ENCODE measurements around the gene SCGB3A2. TPM values are rescaled to one million over a fixed set of nuclear protein-coding genes. Genes with fewer than 3 reads are reported as not detected.

The SCGB3A2 gene
- total and polyA plus RNA-seq, 4 experiments from 2014 or later: not detected

DNA sequence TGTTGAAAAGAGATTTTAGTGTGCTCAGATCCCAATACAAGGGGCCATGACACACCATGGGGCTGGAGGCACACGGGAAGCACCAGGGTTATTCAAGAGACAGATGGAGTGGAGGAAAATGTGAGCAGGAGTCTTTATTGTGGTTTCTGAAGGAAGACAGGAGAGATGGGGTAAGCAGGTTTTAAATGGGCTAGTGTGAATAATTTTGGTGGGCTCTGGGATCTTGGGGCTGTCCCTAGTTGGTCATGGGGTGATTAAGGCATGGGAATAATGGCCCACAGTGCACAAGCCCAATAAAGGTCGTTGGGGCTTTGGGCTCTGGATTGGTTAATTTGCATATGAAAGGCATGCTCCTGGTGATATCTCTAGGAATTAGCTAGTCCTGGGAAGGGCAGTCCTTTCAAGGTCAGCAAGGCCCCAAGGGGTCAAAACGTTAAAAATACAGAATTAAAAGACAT lies 3.6 kb upstream of the SCGB3A2 start:
- H3K27me3 Mint-ChIP-seq: peaks cover 0 to 1% of the 10 kb centered on the region in 2 donors
- no peaks in the 10 kb centered on the region for H3K36me3 Mint-ChIP-seq
- CTCF ChIA-PET (ENCODE audit: partially characterized antibody): no interaction called here
- no peaks in the 10 kb centered on the region for H3K4me1 Mint-ChIP-seq
- no peak overlapping the region for H3K27ac Mint-ChIP-seq
- no peak overlapping the region for H3K4me3 Mint-ChIP-seq
- Histone ChIP-seq H3K36me3 (ENCODE audit: insufficient read depth, low read length) (no peaks in the 10 kb centered on the region), H3K27me3 (ENCODE audit: insufficient read depth, low read length) (no peaks in the 10 kb centered on the region), H3K4me1 (ENCODE audit: insufficient read depth, low read length) (no peaks in the 10 kb centered on the region), H3K9me3 (ENCODE audit: control insufficient read depth in 1 of 2, low read length in 2 of 2) (no peaks in the 10 kb centered on the region), H3K27ac (ENCODE audit: low read depth, low read length) (no peak overlapping the region), H3K4me3 (ENCODE audit: low read length in 2 of 2) (no peak overlapping the region)
- no peak for DNase-seq
- intact Hi-C loops (cut with micrococcal nuclease): no loop called here
- POLR2A ChIA-PET (ENCODE audit: partially characterized antibody): no interaction called here
- peaks cover 0 to 3% (median 0%) of the 10 kb centered on the region in 8 donors for H3K9me3 Mint-ChIP-seq

DNA sequence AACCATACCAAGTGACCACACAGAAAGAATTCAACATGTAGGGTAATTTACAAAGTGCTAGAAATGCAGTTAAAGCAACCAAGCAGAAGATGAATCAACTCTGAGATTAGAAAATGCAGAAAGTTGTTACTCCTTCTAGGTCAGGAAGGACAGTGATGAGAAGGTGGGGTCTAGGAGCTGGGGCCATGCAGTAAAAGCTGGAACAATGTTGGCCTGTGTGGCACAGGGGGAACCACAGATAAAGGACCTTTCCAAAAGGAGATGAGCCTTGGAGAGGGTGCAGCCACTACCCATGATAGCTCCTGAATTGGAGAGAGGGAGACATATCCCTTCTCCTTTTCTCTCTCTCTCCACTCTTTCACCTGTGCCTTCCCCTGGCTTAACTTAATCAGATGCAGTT lies 2.4 kb upstream of the SCGB3A2 start:
- ChIA-PET CTCF (ENCODE audit: partially characterized antibody) (no interaction called here), POLR2A (ENCODE audit: partially characterized antibody) (no interaction called here)
- Mint-ChIP-seq H3K27ac (no peak overlapping the region), H3K4me1 (no peaks in the 10 kb centered on the region), H3K9me3 (peaks cover 0 to 3% (median 0%) of the 10 kb centered on the region in 8 donors), H3K36me3 (no peaks in the 10 kb centered on the region), H3K27me3 (peaks cover 0 to 1% of the 10 kb centered on the region in 2 donors), H3K4me3 (no peak overlapping the region)
- Histone ChIP-seq H3K9me3 (ENCODE audit: control insufficient read depth in 1 of 2, low read length in 2 of 2) (no peaks in the 10 kb centered on the region), H3K4me1 (ENCODE audit: insufficient read depth, low read length) (no peaks in the 10 kb centered on the region), H3K27ac (ENCODE audit: low read depth, low read length) (no peak overlapping the region), H3K27me3 (ENCODE audit: insufficient read depth, low read length) (no peaks in the 10 kb centered on the region), H3K4me3 (ENCODE audit: low read length in 2 of 2) (no peak overlapping the region), H3K36me3 (ENCODE audit: insufficient read depth, low read length) (no peaks in the 10 kb centered on the region)
- intact Hi-C loops (cut with micrococcal nuclease): no loop called here
- no peak for DNase-seq

DNA sequence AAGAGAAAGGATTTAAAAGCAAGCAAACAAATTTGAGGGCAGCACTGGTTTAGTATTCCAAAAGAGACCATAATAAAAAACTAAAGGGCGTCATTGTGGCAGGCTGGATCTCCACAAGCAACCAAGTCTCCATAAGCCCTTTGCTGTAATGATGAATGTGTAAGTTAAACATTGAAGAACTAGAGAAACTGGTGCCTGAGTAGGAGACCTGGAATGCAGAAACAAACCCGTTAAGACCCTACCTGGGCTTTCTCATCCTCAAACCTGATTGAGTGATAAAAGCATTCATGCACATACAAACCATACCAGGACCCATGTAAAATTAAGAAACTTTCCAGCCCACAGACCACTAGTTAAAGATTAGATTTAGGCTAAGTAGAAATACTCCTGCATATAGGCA lies 1.9 kb upstream of the SCGB3A2 start:
- POLR2A ChIA-PET (ENCODE audit: partially characterized antibody): no interaction called here
- Histone ChIP-seq H3K36me3 (ENCODE audit: insufficient read depth, low read length) (no peaks in the 10 kb centered on the region), H3K27ac (ENCODE audit: low read depth, low read length) (no peak overlapping the region), H3K27me3 (ENCODE audit: insufficient read depth, low read length) (no peaks in the 10 kb centered on the region), H3K4me3 (ENCODE audit: low read length in 2 of 2) (no peak overlapping the region), H3K4me1 (ENCODE audit: insufficient read depth, low read length) (no peaks in the 10 kb centered on the region), H3K9me3 (ENCODE audit: control insufficient read depth in 1 of 2, low read length in 2 of 2) (no peaks in the 10 kb centered on the region)
- intact Hi-C loops (cut with micrococcal nuclease): no loop called here
- CTCF ChIA-PET (ENCODE audit: partially characterized antibody): no interaction called here
- H3K4me3 Mint-ChIP-seq: no peak overlapping the region
- H3K4me1 Mint-ChIP-seq: no peaks in the 10 kb centered on the region
- peaks cover 0 to 1% of the 10 kb centered on the region in 2 donors for H3K27me3 Mint-ChIP-seq
- H3K36me3 Mint-ChIP-seq: no peaks in the 10 kb centered on the region
- no peak for DNase-seq
- H3K27ac Mint-ChIP-seq: no peak overlapping the region
- H3K9me3 Mint-ChIP-seq: peaks cover 0 to 3% (median 0%) of the 10 kb centered on the region in 8 donors

DNA sequence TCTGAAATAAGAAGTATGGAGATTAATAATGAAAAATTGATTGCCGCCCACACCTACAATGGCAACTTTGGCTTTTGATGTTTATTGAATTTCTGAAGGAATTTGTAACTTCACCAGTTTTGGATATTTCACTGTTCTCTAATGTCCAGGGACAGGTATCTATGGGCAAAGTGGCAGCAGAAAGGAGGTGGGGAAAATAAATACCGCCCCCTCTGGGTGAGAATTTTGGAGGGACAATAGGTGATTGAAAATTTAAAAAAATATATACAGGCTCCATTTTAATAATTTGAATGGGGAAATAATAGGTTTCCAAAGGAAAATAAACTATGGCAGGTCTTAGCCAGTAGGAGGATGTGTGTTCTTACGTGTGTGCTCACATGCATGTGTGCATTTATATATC lies 1.3 kb downstream of the SCGB3A2 start:
- H3K27ac Mint-ChIP-seq: no peak overlapping the region
- CTCF ChIA-PET (ENCODE audit: partially characterized antibody): interaction anchor here (1.0 kb wide), 1 partner anchor 24 kb away, joined by 3 read pairs; no protein-coding TSS in a partner anchor
- H3K4me1 ChIP-seq (ENCODE audit: insufficient read depth, low read length): no peaks in the 10 kb centered on the region

DNA sequence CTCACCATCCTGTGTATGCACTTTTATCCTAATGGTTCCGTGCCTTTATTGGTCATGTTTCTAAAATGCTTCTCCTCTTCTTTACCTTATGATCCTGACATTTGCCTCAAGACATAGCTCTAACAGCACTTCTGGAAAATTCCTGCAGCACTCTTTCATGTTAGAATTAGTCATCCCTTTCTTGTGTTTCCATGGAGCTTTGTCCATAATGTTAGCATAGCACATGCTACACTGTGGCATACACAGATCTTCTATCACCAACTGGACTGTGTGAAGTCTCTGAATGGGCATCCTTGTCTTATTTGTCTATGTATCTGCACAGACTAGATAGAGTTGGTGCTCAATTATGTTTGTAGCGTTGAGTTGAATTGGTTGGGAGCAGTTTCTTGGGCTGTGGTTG lies 2.0 kb downstream of the SCGB3A2 start:
- Histone ChIP-seq H3K27me3 (ENCODE audit: insufficient read depth, low read length) (no peaks in the 10 kb centered on the region), H3K4me1 (ENCODE audit: insufficient read depth, low read length) (no peaks in the 10 kb centered on the region), H3K9me3 (ENCODE audit: control insufficient read depth in 1 of 2, low read length in 2 of 2) (no peaks in the 10 kb centered on the region), H3K4me3 (ENCODE audit: low read length in 2 of 2) (no peak overlapping the region), H3K27ac (ENCODE audit: low read depth, low read length) (no peak overlapping the region), H3K36me3 (ENCODE audit: insufficient read depth, low read length) (no peaks in the 10 kb centered on the region)
- no peaks in the 10 kb centered on the region for H3K4me1 Mint-ChIP-seq
- peaks cover 0 to 3% of the 10 kb centered on the region in 2 donors for H3K27me3 Mint-ChIP-seq
- no peak for DNase-seq
- intact Hi-C loops (cut with micrococcal nuclease): no loop called here
- no peak overlapping the region for H3K27ac Mint-ChIP-seq
- CTCF ChIA-PET (ENCODE audit: partially characterized antibody): interaction anchor here (1.2 kb wide), 1 partner anchor 21 kb away, joined by 3 read pairs; no protein-coding TSS in a partner anchor
- POLR2A ChIA-PET (ENCODE audit: partially characterized antibody): no interaction called here
- H3K36me3 Mint-ChIP-seq: no peaks in the 10 kb centered on the region
- H3K4me3 Mint-ChIP-seq: no peak overlapping the region
- no peaks in the 10 kb centered on the region for H3K9me3 Mint-ChIP-seq

More for the DNA sequence above, 1.3 kb downstream of the SCGB3A2 start:
- intact Hi-C loops (cut with micrococcal nuclease): no loop called here
- H3K27ac ChIP-seq (ENCODE audit: low read depth, low read length): no peak overlapping the region
- Mint-ChIP-seq H3K4me3 (no peak overlapping the region), H3K36me3 (no peaks in the 10 kb centered on the region), H3K9me3 (peaks cover 0 to under 1% (median 0%) of the 10 kb centered on the region in 8 donors), H3K4me1 (no peaks in the 10 kb centered on the region), H3K27me3 (no peaks in the 10 kb centered on the region)
- no peaks in the 10 kb centered on the region for H3K9me3 ChIP-seq (ENCODE audit: control insufficient read depth in 1 of 2, low read length in 2 of 2)
- H3K36me3 ChIP-seq (ENCODE audit: insufficient read depth, low read length): no peaks in the 10 kb centered on the region
- DNase-seq: no peak
- POLR2A ChIA-PET (ENCODE audit: partially characterized antibody): no interaction called here
- H3K27me3 ChIP-seq (ENCODE audit: insufficient read depth, low read length): no peaks in the 10 kb centered on the region
- H3K4me3 ChIP-seq (ENCODE audit: low read length in 2 of 2): no peak overlapping the region

DNA sequence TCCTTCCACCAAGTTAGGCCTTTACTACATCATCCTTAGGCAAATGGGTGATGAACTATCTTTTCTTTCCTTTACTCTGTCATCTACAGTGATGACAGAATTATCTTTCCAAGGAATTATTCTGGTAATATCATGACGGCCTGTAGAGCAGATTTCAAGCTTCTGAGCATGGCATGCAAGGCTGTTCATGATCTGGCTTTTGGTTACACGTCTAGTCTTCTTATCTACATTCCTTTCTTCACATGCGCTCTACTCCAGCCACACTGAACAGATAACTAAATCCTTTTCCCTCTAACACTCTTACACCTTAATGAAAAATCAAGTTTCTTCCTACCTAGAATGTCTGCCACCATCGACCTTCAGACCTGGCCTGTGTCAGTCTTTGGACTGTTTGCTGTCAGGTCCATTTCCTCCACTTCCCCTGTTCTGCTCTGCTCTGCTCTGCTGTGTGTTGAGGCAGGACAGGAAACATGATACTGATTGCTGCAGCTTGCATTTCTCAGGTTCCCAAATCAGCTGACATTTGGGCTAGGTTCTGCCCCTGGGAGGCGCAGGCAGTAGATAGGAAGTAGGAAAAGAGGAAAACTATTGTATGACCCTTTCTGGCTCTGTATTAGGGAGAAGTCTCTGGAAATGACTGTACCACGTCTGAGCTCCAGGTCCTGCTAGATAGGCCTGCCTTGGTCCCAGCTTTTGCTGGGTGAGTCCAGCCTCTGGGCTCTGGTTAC lies 4.2 kb downstream of the SCGB3A2 start:
- Mint-ChIP-seq H3K36me3 (no peaks in the 10 kb centered on the region), H3K27ac (no peak overlapping the region)
- CTCF ChIA-PET (ENCODE audit: partially characterized antibody): no interaction called here

DNA sequence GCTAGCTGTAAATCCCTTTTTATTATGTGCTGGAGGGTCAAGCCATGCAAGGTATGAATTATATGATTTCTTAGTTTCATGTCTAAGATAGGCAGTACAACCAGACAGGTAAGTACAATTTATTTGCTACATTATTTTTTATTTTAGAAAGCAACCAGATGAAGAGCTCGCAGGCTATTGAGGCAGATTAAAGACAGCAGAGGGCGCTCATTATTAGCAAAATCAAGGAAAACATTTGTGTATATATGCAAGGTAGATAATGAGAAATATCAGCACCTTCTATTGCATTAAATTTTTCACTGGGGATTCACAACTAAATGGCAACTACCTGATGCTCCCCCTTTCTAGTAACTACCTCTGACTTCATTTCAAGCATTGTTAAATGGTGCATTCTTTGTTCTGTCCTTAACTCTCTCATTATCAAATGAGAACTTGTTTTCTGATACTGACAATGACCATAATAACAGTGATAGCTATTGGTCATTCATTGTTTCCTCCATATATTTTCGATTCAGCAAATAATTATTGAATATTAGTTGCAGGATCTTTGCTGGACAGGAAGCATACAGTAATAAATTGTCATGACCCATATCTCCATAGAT lies 8.6 kb downstream of the SCGB3A2 start:
- no peaks in the 10 kb centered on the region for H3K36me3 ChIP-seq (ENCODE audit: insufficient read depth, low read length)
- no peak for DNase-seq
- no peaks in the 10 kb centered on the region for H3K4me1 Mint-ChIP-seq
- peaks cover 0 to 8% of the 10 kb centered on the region in 2 donors for H3K27me3 Mint-ChIP-seq
- H3K4me3 ChIP-seq (ENCODE audit: low read length in 2 of 2): no peak overlapping the region
- no peaks in the 10 kb centered on the region for H3K36me3 Mint-ChIP-seq
- no peaks in the 10 kb centered on the region for H3K27me3 ChIP-seq (ENCODE audit: insufficient read depth, low read length)
- no peak overlapping the region for H3K4me3 Mint-ChIP-seq
- intact Hi-C loops (cut with micrococcal nuclease): no loop called here
- no peaks in the 10 kb centered on the region for H3K9me3 ChIP-seq (ENCODE audit: control insufficient read depth in 1 of 2, low read length in 2 of 2)
- ChIA-PET POLR2A (ENCODE audit: partially characterized antibody) (no interaction called here), CTCF (ENCODE audit: partially characterized antibody) (no interaction called here)
- H3K27ac ChIP-seq (ENCODE audit: low read depth, low read length): no peak overlapping the region
- no peak overlapping the region for H3K27ac Mint-ChIP-seq
- no peaks in the 10 kb centered on the region for H3K4me1 ChIP-seq (ENCODE audit: insufficient read depth, low read length)
- H3K9me3 Mint-ChIP-seq: peaks cover 0 to 2% (median 0%) of the 10 kb centered on the region in 8 donors

More for the DNA sequence above, 4.2 kb downstream of the SCGB3A2 start:
- H3K4me3 ChIP-seq (ENCODE audit: low read length in 2 of 2): no peak overlapping the region
- H3K4me1 Mint-ChIP-seq: no peaks in the 10 kb centered on the region
- H3K9me3 ChIP-seq (ENCODE audit: control insufficient read depth in 1 of 2, low read length in 2 of 2): no peaks in the 10 kb centered on the region
- H3K4me1 ChIP-seq (ENCODE audit: insufficient read depth, low read length): no peaks in the 10 kb centered on the region
- no peaks in the 10 kb centered on the region for H3K27me3 ChIP-seq (ENCODE audit: insufficient read depth, low read length)
- no peaks in the 10 kb centered on the region for H3K36me3 ChIP-seq (ENCODE audit: insufficient read depth, low read length)
- H3K27ac ChIP-seq (ENCODE audit: low read depth, low read length): no peak overlapping the region
- H3K27me3 Mint-ChIP-seq: peaks cover 0 to 6% of the 10 kb centered on the region in 2 donors
- H3K9me3 Mint-ChIP-seq: no peaks in the 10 kb centered on the region
- no peak overlapping the region for H3K4me3 Mint-ChIP-seq
- intact Hi-C loops (cut with micrococcal nuclease): no loop called here
- POLR2A ChIA-PET (ENCODE audit: partially characterized antibody): no interaction called here
- DNase-seq: no peak

Measured in CD4-positive, alpha-beta memory T cell (primary cell).